ENCODE measurements around the gene FMC1.
"Not testable (repeated sequence)": the region's sequence is repeated elsewhere in the genome, so short reads cannot be mapped to it uniquely, and the experiment has no call there.

Gene FMC1, protein sequence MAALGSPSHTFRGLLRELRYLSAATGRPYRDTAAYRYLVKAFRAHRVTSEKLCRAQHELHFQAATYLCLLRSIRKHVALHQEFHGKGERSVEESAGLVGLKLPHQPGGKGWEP

DNA sequence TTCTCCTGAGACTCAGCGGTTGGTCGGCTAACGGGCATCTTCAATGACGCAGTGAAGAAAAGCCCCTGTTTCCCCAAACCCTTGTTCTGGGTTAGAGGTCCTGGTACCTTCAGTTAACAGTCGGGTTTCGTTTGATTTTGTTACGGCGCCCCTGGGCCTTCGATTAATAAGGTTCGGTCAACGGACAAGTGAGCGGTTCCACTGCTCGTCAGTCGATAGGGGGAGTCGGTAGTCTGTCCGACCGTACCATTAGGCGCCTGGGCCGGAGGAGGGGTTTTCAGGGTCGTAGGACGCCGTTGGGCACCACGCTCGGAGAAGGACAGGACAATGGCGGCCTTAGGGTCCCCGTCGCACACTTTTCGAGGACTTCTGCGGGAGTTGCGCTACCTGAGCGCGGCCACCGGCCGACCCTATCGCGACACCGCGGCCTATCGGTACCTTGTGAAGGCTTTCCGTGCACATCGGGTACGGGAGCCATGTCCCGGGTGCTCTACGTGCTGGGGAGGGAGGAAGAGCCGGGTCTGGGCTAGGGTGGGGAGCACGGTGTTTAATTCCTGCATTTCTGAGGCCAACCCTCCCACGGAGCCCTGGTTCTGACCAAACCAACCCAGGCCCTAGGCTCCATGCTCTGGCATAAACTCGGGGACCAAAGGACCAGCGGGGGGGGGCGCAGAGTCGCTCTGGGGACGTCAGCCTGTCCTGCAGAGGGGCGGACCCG lies at the start of gene FMC1:
TSS of gene FMC1 (plus strand) at position 280 of the 718 bp plus-strand sequence. CDS start at position 328, 48 bp downstream.
- peak; percentile 77 for DNase-seq

DNA sequence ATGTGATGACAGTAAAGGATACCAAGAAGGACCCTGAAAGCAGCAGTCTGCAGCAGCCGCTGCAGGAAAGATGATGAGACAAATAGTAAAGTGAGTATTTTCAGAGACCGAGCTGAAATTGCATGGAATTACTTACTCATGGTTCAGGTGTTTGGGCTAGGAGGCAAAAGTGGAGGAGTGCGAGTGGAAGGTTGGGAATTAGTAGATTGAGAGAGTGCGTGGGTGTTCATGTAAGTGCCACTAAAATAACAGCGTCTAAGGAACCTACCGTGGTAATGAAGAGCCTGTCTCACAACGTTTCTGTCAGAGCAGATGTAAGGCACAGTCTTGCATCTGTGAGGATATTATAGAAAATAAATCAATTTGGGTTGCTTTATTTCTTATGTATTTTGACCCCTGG lies 48.3 kb upstream of the FMC1 start:
- DNase-seq: no peak

GRCh38 chr7:139293534-139293933 lies 47.6 kb upstream of the FMC1 start:
- DNase-seq: no peak

DNA sequence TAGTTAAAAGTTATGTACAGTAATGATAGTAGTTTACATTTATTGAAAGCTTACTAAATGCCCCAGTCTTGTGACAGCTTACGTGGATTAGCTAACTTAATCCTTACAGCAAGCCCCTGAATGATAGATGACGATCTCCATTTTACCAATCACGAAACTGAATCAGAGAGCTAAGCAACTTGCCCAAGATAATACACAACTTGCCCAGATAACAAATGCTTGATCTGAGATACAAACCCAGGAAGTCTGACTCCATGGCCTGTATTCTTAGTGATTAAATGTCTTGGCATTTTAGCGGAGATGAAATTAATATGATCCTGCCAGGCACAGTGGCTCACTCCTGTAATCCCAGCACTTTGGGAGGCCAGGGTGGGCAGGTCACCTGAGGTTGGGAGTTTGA lies 46.9 kb upstream of the FMC1 start:
- no peak for DNase-seq

DNA sequence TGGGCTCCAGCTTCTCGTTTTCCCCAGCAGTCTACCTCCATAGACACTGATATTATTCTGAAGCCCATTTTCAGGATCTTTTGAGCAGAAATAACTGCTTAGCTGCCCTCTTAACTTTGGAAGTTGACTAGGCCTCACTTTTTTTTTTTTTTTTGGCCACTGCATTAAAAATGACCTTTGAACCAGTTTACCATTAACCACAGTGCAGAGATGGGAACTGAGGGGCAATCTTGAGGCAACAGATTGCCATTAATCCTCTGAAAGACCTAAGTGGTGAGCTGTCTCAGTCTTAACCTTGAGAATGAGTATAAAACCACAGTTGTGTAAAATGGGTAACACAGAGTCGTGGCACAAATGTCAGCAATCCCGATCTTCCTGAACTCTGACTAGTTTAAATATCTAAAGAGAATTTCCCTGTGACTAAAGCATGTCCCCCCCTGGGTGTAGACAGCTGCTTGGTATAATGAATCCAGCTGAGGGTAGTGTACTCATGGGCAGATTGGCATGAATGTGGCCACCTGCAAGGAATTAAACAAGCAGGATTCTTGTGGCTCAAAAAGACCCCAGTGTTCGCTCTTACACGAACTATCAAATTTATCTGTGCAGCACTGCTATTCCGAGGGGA lies 46.1 kb upstream of the FMC1 start:
- no peak for DNase-seq

DNA sequence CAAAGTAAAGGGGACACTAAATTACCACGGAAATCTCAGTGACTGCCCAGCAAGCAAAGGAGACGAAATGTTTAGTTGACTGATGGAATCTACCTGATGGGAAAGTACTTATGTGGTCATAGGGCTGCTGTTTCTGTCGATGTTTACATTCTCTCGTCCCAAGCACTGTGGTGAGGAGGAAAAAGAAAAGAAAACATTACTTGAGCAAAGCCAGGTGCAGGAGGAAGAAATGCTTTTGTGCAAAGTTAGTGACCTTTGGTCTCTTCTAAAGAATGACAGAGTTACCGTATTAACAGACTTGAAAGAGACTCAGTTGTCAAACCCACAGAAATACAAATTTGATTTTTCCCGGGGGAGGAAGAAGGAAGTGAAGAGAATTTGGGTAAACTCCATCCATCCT lies 43.3 kb upstream of the FMC1 start:
- DNase-seq: no peak

- no peak for DNase-seq
Observed at GRCh38 chr7:139299296-139299695, 41.8 kb upstream of the FMC1 start.

GRCh38 chr7:139300390-139300789 lies 40.7 kb upstream of the FMC1 start:
- DNase-seq: no peak

DNA sequence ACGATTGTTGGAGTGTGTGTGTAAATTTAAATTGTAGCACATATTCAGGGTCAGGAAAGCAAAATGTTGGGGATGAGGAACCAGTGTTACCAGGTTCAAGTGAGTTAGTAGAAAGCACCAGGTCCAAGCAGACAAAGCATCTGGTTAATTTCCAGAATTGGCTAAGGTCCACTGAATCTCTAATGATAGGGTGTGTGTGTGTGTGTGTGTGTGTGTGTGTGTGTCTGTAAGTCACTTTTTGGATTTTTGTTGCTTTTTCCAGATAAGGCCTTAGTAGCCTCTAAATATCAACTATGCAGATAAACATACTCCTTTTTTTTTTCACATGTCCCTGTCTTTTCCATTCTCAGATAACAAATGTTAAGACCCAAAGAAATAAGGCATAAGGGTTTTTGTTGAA lies 36.6 kb upstream of the FMC1 start:
- DNase-seq: no peak

DNA sequence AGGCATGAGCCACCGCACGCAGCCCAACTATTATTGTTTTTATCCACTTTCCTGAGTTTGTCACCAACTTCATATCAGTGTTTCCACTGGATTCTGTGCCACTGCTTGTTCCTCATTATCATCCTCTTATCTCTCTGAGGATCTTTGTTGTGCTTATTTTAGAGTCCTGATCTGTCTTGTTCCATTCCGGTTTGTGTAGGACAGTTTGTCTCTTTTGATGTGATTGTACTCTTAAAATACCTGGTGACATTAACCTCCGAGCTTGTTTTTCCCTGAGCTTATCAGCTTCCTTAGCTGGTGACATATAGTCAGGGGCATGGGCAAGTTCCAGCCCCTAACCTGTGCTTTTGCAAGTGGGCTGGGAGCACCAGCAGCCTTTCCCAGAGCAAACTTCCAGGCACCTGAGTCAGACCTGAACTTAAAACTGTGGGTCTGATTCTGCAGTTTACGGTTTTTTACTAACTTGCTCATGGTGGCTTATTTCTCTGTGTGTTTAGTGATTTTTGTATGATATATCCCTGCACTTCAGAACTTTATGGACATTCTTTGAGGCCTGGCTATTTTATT lies 23.1 kb upstream of the FMC1 start:
- DNase-seq: no peak

GRCh38 chr7:139321071-139321745 lies 19.9 kb upstream of the FMC1 start:
- DNase-seq: no peak

- not testable (repeated sequence) for DNase-seq
Observed at GRCh38 chr7:139324709-139325108, 16.4 kb upstream of the FMC1 start.

DNA sequence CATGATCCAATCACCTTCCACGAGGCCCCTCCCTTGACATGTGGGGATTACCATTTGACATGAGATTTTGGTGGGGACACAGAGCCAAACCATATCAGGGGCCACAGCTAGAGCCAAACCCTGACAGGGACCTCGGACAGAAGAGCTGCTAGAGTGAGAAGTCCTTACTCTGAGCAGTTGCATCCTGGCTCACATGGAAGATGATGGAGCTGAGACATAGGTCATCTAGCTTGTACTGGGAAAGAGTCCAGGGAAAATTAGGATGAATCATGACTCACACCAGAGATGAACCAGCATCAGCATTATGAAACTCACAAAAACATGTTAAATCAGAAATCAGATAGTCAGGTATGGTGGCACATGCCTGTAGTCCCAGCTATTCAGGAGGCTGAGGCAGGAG lies 12.8 kb upstream of the FMC1 start:
- no peak for DNase-seq

GRCh38 chr7:139329119-139329518 lies 12.0 kb upstream of the FMC1 start:
- DNase-seq: no peak

GRCh38 chr7:139330333-139331030 lies 10.7 kb upstream of the FMC1 start:
- no peak for DNase-seq

DNA sequence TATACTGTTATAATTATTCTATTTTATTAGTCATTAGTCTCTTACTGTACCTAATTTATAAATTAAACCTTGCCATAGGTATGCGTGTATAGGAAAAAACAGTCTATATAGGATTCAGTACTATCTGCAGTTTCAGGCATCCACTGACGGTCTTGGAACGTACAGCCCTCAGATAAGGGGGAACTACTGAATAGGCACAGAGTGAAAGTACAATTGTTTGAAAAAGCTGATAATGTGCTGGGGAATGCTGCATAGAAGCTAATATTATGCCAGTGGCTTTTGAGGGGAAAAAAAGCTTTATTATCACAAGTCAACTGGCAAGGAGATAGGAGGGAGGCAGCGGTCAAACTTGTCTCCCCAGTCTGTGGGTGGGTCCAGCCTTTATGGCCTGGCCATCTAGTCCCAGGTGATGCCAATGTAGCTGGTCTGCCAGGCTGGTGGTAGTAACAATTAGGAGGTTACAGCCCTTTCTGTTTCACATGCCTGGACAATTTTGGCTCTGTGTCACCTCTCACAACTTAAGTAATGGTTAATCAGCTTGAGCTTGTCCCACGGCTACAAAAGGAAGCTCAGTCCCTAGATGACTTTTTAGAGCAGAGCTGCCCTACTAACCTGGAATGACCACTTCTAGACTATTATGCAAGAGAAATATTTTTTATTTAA lies 8.3 kb upstream of the FMC1 start:
- no peak for DNase-seq

- DNase-seq: not testable (repeated sequence)
Observed at GRCh38 chr7:139333443-139333842, 7.7 kb upstream of the FMC1 start.

DNA sequence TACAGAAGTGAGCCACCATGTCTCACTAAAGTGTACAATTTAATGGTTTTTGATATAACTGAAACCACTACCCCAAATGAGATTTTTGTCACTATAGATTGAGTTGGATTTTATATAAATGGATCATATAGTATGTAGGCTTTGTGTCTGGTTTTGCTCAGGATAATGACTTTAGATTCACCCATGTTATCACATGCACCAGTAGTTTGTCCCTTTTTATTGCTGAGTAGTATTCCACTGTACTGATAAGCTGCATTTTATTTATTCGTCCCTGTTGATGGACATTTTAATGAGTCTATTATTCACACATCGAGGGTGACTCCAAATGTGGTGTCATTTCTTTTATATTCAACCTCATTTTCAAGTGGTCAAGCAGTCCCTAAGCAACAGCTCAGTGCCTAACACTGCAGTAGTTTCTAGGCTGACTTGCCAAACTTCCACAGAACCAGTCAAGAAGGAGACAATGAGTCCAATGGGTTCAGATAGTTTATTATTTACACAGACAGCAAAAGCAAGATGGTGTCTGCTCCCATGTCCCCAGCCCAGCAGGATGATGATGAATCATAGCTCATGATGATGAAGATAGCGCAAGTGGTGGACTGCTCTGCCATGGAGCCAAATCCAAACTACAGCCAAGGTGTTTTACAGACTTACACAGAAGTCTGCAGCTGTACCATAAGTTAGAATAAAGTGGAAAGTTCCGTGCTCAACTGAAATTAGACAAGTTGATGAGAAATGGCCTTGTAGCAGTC lies 6.6 kb upstream of the FMC1 start:
- DNase-seq: no peak

GRCh38 chr7:139339025-139339424 lies 2.1 kb upstream of the FMC1 start:
- DNase-seq: no peak

DNA sequence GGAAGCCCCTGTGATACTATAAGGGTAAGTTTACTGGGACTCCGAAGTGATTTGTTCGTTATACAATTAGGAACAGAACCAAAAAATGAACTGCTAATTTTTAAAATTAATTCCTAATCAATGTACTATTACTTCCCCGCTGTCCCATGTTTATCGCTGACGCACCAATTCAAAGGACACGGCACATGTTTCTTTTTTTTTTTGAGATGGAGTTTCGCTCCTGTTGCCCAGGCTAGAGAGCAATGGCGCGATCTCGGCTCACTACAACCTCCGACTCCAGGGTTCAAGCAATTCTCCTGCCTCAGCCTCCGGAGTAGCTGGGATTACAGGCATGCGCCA lies 1.5 kb upstream of the FMC1 start:
- no peak for DNase-seq

GRCh38 chr7:139340037-139340807 lies 915 bp upstream of the FMC1 start:
- peak; percentile 96 for DNase-seq
